ENCODE measurements around the gene RUBCNL. TPM values are rescaled to one million over a fixed set of nuclear protein-coding genes. Genes with fewer than 3 reads are reported as not detected.
"Not testable (repeated sequence)": the region's sequence is repeated elsewhere in the genome, so short reads cannot be mapped to it uniquely, and the experiment has no call there.

RUBCNL gene
- under 1 TPM in 2 of 4 donors, not detected in 2; 0.42 to 0.78 TPM for total RNA-seq

DNA sequence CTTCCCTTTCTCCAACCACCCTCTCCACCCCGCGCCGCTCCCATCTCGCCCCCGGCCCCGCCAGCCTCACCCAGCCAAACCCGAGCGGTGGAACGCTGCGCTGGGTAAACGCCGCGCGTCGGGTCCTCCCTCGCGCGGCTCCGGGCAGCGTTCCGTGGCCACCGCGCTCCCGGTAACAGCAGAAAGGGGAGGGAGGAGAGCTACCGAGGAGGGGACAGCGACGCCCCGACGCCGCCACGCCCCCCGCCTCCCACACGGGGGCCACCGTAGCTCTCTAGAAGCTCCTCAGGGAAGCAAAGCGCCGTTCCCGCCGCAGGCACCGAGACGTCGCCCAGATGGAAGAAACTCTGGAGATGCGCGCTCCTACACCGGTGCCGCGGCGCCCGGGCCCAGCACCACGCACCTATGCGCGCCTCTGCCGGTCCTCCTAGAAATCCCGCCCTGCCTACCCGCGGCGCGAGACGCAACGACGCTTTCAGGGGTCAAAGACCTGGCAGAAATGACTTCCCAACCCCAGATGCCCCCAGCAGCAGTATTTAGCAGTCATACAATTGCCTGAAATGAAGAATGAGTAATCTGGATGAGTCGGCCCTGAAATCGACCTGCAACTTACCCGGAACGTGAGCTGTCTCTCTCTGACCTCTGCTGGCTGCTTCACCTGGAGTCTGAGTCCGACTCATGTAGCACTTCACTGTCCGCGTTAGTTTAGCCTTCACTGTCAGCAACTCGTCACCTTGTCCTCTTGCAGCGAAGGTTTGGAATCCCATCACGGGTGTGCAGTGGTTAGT lies at the start of gene RUBCNL:
TSS of gene RUBCNL (minus strand) at position 189 of the 788 bp plus-strand sequence. CDS start 14,777 bp downstream, outside the sequence.
- intact Hi-C loops (cut with DNase I; ENCODE audit: low total_unique reads) (no loop called here), in situ Hi-C loops (cut with MboI; ENCODE audit: low sequenced_read_pairs in 4 of 4) (no loop called here)
- H3K4me1 ChIP-seq = no peaks in the 10 kb centered on the region
- peak within 1 kb of the TSS; percentile 32 to 45 (median 34) for H3K4me3 ChIP-seq
- no peak for TF ChIP-seq CTCF (IDR thresholded peaks at IDR 0.05 in 4 of 5, conservative IDR thresholded peaks at IDR 0.05 in 1 of 5)
- no peak for TF ChIP-seq POLR2A (IDR thresholded peaks at IDR 0.05)
- no peak within 1 kb of the TSS for H3K27ac ChIP-seq
- H3K9me3 ChIP-seq = no peaks in the 10 kb centered on the region
- H3K36me3 ChIP-seq = no peaks in the 10 kb centered on the region
- peaks cover 0 to 21% (median 15%) of the 10 kb centered on the region in 3 donors for H3K27me3 ChIP-seq
- ATAC-seq (no peak), DNase-seq (no peak)

GRCh38 chr13:46429558-46429957 lies 42.5 kb upstream of the RUBCNL start:
- not testable (repeated sequence) for H3K27me3 ChIP-seq, H3K27ac ChIP-seq

GRCh38 chr13:46405457-46405856 lies 18.4 kb upstream of the RUBCNL start:
- Histone ChIP-seq H3K4me1 (no peaks in the 10 kb centered on the region), H3K4me3 (no peak overlapping the region), H3K9me3 (no peaks in the 10 kb centered on the region), H3K36me3 (no peaks in the 10 kb centered on the region), H3K27me3 (no peaks in the 10 kb centered on the region), H3K27ac (no peak overlapping the region)
- DNase-seq (no peak), ATAC-seq (no peak)
- intact Hi-C loops (cut with DNase I; ENCODE audit: low total_unique reads) = no loop called here
- no peak for TF ChIP-seq POLR2A (IDR thresholded peaks at IDR 0.05)
- no peak for TF ChIP-seq CTCF (IDR thresholded peaks at IDR 0.05 in 4 of 5, conservative IDR thresholded peaks at IDR 0.05 in 1 of 5)
- in situ Hi-C loops (cut with MboI; ENCODE audit: low sequenced_read_pairs in 4 of 4) = no loop called here

More at GRCh38 chr13:46429558-46429957, 42.5 kb upstream of the RUBCNL start:
- DNase-seq; intact Hi-C loops (cut with DNase I; ENCODE audit: low total_unique reads); ATAC-seq; H3K4me1 ChIP-seq; H3K36me3 ChIP-seq; in situ Hi-C loops (cut with MboI; ENCODE audit: low sequenced_read_pairs in 4 of 4); H3K4me3 ChIP-seq; H3K9me3 ChIP-seq: not testable (repeated sequence)

DNA sequence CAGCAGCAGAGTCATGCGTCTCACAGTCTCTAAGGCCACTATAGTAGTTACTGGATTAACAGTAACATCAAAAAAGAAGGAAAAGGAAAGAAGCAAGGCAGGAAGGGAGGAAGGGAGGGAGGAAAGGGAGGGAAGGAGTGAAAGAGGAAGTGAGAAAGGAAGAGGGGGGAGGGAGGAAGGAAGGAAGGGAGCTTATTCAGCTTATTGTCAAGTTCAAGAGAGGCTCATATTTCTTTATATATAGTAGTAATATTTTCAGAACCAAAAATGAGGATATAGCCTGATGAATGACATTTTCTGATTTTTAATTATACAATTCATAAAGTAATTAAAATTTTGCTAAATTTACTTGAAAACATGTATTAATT lies 17.7 kb upstream of the RUBCNL start:
- in situ Hi-C loops (cut with MboI; ENCODE audit: low sequenced_read_pairs in 4 of 4) = no loop called here

More for the DNA sequence above, 17.7 kb upstream of the RUBCNL start:
- intact Hi-C loops (cut with DNase I; ENCODE audit: low total_unique reads) = no loop called here
- ATAC-seq (no peak), DNase-seq (no peak)
- Histone ChIP-seq H3K27me3 (no peaks in the 10 kb centered on the region), H3K36me3 (no peaks in the 10 kb centered on the region), H3K27ac (no peak overlapping the region), H3K4me3 (no peak overlapping the region), H3K9me3 (no peaks in the 10 kb centered on the region), H3K4me1 (no peaks in the 10 kb centered on the region)
- no peak for TF ChIP-seq CTCF (IDR thresholded peaks at IDR 0.05 in 4 of 5, conservative IDR thresholded peaks at IDR 0.05 in 1 of 5)
- TF ChIP-seq POLR2A (IDR thresholded peaks at IDR 0.05) = no peak

Data from gastrocnemius medialis (tissue), 4 donors.